GM18868 (cell line): ENCODE measurements around the gene PSMC1.

ENCODE experiments used
- ATAC-seq: cut with Tn5 transposase; IDR thresholded peaks from one replicate; pipeline ENCODE4 v1.9.1; 2021; ENCODE audit warnings: mild to moderate bottlenecking, moderate library complexity; ENCODE audit not compliant: unreplicated experiment

The PSMC1 gene

DNA sequence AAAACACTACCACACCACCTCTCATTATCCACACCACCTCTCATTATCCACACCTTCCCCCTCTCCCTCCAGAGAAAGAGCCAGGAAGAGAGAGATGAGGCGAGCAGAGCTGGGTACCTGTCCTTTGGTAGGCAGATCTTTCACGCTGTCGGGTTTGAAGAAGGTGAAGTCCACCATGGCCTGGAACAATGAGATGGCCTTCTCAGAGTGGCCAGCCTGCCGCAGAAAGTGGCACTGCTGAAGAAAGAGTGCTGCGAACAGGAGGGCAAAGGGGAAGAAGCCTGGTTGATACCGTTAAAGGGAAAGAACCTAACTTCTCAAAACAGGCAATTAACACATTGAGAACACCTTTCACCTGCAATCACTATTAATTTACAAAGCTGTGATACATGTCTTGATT is 44.8 kb downstream of the PSMC1 start:
- ATAC-seq, result no peak

DNA sequence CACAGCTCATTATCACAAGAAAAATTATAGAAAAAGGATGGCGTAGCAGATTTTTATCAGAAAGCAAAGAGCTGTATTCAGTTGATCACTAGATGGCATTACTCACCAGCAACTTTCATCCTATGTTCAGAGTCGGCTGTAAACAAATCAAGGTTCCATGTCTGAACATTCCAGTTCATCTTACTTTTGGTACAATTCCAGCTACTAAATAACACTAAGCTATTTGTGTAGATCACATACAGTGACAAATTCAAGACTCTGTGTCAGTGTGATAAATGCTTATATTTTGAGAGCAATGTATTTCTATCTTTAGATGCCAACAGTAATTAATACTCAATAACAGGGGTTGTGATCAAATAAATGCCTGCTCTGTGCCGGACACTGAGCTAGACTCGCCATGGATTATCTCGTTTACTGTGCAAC is 45.3 kb downstream of the PSMC1 start:
- no peak for ATAC-seq

DNA sequence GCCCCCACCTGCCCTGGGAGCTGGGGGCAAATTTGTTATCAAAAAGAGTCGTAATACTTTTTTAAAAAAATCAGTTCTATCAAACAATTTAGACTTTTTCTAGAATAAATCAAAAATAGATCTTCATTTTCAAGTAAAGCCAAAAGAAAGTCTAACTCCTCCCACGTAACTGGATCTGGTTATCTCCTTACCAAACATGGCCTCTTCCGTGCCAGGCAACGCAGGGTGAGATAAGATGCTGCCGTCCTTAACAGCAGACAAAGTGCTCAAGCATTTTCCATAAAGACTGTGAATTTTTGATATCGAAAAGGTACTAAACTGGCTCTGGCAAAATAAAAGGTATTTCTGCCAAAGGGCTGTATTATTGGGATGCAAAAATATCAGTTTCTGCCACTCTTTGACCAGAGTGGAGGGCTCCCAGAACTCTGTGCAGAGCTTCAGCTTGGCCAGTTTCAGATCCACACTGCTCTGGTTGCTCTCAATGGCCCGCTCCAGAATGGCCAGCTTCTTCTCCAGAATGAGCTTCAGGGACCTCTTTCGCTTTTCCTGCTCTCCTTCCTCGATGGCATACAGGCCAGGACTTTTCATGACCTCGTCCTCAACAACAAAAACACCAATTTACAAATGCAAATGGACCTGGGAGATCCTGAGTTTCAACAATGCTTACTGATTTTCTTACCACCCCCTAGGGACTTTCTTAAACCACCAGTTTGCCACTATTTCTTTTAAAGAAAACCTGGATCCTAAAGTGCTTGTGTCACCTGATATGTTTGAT is 46.4 kb downstream of the PSMC1 start:
- ATAC-seq, result no peak

DNA sequence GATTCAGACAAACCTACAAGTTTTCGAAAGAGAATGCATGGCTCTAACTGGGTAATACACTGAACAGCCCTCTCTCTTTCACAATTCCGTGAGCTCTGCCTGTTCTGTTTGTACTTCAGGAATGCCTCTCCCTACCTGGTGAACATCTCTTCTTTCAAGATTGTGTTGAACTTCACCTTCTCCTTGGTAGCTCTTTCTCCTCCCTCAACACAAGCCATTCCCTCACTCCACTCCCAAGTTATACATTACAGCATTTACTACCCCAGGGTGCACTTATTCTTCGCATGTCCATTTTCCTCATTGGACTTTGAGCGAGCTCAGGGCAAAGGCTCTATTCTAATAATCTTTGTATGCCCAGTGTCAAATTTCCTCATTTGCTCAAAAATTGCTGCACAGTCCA is 47.1 kb downstream of the PSMC1 start:
- no peak for ATAC-seq

DNA sequence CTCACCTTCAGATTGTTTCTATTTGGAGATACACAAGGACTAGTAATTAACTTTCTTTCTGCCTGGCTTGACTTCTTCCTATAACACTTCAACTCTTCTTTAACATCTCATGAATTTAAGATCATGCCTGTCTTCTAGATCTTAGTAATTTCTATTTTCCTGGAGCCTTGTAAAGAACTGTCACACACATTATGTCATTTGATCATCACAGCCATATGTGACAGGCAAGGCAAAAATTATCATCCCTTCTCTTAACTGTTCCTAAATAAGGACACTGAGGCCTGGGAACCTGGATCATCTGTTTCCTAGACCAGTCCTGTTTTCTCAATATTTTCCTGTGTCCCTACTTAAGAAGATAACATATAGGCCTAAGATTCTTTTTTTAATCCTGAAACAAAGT is 48.1 kb downstream of the PSMC1 start:
- ATAC-seq, result no peak

DNA sequence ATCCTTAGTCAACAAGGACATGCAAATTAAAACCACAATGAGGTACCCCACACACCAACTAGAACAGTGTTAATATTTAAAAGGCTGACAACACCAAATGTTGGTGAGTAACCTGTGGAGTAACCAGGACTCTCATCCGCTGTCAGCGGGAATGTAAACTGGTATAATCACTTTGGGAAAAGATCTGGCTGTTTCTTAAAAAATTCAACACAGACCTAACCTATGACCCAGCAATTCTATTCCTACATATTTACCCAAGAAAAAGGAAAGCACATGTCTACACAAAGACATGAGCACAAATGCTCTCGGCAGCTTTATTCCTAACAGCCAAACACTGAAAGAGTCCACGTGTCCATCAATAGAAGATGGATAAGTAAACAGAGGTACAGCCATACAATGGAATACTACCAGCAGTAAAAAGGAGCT is 48.8 kb downstream of the PSMC1 start:
- ATAC-seq, result no peak

DNA sequence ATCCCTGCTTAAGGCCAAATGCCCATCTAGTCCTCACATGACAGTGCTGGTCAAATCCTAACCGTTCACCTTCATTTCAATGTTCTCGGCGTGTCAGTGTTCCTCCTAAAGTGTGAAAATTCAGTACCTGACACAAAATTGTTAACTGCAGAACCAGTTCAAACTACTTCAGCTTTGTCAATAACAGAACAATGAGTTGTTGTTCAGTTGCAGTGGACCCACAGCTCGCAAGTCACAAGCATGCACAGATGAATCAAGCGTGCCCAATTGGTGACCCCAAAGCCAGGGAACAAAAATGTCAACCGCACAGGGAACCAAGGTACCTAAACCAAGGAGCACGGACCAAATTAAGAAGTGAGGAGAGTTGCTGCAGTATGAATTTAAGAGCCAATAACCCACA is 52.2 kb downstream of the PSMC1 start:
- no peak for ATAC-seq

DNA sequence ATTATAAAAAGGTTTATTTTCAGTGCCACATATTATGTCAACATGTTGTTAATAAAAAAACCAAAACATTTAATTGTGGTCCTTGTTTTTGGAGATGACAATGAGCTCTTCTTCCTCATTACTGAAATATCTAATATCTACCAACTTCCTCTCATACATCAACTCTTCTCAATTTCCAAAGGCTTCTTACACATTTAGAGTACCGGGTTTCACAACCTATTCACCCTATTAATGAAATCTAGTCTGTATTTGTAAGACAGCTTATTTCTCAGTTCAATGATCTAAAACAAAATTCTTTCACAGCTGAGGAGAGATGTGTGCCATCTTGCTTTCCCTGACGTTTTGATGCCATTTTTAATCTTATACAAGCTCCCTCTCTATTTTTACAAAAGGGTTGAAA is 60.9 kb downstream of the PSMC1 start:
- ATAC-seq, result no peak

DNA sequence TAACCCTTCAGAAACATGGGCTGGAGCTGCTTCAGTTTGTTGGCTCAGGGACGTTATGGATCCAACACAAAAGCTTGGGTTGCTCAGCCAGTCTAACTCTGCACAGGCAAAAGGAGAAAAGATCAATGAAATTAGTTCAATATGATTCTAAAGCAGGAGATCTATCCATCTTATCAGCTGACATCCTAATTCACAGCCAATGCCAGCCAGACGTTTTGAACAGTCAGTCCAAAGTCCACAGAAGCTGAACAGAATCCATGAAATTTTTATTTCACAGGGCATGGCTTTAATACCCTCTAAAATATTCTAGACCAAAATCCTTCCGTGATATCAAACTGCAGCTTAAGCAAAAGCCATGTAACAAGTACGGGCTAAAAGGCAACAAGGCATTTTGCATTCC is 61.7 kb downstream of the PSMC1 start:
- ATAC-seq, result no peak

DNA sequence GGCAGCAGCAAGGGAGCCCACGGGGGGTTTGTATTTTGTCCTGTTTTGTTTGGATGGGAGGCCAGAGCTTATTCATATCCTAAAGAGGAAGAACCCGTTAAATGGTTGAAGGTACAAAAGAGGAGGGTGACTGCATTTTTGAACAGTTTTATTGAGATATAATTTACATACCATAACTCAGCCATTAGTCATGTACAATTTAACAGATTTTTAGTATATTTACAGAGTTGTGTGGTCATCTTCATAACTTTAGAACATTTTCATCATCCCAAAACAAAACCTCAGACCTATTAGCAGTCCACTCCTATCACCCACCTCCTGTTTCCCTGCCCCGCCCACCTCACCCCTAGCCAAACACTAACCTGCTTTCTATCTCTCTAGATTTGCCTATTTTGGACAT is 62.8 kb downstream of the PSMC1 start:
- ATAC-seq, result no peak

DNA sequence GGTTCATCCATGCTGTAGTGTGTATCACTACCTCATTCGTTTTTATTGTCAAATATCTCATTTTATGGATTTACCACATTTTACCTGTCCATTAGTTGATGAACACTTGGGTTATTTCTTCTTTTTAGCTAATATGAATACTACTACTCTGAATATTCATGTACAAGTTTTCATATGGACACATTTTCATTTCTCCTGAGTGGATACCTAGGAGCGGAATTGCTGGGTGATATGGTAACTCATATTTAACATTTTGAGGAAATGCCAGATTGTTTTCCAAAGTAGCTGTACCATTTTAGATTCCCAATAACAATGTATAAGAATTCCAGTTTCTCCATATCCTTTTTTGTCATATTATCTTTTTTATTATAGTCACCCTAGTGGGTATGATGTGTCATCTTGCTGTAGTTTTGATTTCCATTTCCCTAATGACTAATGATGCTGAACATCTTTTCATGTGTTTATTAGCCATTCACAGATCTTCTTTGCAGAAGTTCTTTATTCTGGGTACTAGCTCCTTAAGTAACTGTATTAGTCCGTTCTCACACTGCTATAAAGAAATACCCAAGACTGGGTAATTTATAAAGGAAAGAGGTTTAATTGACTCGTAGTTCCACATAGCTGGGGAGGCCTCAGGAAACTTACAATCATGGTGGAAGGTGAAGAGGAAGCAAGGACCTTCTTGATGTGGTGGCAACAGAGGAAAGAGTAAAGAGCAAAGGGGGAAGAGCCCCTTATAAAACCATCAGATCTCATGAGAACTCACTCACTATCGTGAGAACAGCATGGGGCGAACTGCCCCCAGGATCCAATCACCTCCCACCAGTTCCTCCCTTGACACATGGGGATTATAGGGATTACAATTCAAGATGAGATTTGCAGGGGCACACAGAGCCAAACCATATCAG is 63.5 kb downstream of the PSMC1 start:
- no peak for ATAC-seq

DNA sequence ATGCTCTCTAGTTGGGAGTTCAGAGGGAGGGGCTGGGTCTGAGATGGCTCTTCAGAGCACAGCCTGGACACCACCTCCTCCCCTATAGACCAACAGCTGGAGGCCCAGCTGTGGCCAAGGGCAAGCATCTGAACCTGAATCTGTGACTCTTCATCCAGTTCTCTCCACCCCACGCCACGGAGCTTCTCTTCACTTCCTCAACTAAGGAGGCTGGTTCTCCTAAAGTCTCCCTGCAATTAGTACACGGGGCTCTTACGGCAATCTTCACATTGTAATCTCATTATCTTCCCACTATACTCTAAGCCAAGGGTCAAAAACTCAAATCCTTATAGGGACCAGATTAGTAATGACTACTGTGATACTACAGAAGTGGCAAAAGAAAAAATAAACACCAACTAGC is 65.5 kb downstream of the PSMC1 start:
- ATAC-seq, result no peak
